ENCODE measurements around the gene REV3L.
A peak's percentile ranks its signal among the peaks of the same experiment; 100 is the strongest.

Gene REV3L

GRCh38 chr6:111483736-111484632, 966 bp upstream of the REV3L start:
- peak overlapping the region; percentile 94 for H3K4me3 ChIP-seq (replicated peaks; ENCODE audit: low read depth, low read length)
- TF ChIP-seq, protein P1, sequence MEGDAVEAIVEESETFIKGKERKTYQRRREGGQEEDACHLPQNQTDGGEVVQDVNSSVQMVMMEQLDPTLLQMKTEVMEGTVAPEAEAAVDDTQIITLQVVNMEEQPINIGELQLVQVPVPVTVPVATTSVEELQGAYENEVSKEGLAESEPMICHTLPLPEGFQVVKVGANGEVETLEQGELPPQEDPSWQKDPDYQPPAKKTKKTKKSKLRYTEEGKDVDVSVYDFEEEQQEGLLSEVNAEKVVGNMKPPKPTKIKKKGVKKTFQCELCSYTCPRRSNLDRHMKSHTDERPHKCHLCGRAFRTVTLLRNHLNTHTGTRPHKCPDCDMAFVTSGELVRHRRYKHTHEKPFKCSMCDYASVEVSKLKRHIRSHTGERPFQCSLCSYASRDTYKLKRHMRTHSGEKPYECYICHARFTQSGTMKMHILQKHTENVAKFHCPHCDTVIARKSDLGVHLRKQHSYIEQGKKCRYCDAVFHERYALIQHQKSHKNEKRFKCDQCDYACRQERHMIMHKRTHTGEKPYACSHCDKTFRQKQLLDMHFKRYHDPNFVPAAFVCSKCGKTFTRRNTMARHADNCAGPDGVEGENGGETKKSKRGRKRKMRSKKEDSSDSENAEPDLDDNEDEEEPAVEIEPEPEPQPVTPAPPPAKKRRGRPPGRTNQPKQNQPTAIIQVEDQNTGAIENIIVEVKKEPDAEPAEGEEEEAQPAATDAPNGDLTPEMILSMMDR (IDR thresholded peaks at IDR 0.05; ENCODE audit: insufficient read depth, low read length, poor library complexity, severe bottlenecking): no peak
- peak; percentile 96 for DNase-seq (ENCODE audit: extremely low read depth, insufficient read length)

GRCh38 chr6:111482188-111482958, 645 bp downstream of the REV3L start:
- TF ChIP-seq, protein P1 (IDR thresholded peaks at IDR 0.05; ENCODE audit: insufficient read depth, low read length, poor library complexity, severe bottlenecking): no peak
- peak overlapping the region; percentile 94 for H3K4me3 ChIP-seq (replicated peaks; ENCODE audit: low read depth, low read length)

More at GRCh38 chr6:111483736-111484632, 966 bp upstream of the REV3L start:
- H3K27me3 ChIP-seq (replicated peaks; ENCODE audit: control insufficient read depth, insufficient read depth, low read length): no peaks in the 10 kb centered on the region
- H3K36me3 ChIP-seq (ENCODE audit: control insufficient read depth, insufficient read depth, low read length): no peaks in the 10 kb centered on the region; the same call in 1 of the 2 replicates

DNA sequence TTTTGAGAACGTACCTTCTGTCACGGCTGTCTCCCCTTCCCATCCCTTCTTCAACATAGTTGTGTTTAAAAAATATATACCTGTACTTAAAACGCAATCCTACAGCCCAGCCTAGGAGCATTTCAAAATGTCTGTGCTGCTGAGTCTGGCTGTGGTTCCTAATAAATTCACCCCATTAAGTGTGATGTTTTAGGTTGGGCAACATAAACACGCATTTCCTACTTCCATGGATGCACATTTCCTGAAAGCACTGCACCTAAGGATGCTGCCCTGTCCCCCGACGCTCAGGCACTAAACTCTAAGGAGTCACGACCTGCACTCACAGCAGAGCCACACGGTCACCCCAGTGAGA, 1.2 kb downstream of the REV3L start:
- Histone ChIP-seq H3K4me3 (replicated peaks; ENCODE audit: low read depth, low read length) (peak overlapping the region; percentile 94), H3K36me3 (ENCODE audit: control insufficient read depth, insufficient read depth, low read length) (no peaks in the 10 kb centered on the region; the same call in 1 of the 2 replicates), H3K27me3 (replicated peaks; ENCODE audit: control insufficient read depth, insufficient read depth, low read length) (no peaks in the 10 kb centered on the region)
- DNase-seq (ENCODE audit: extremely low read depth, insufficient read length): no peak
- TF ChIP-seq, protein P1 (IDR thresholded peaks at IDR 0.05; ENCODE audit: insufficient read depth, low read length, poor library complexity, severe bottlenecking): no peak

More at GRCh38 chr6:111482188-111482958, 645 bp downstream of the REV3L start:
- peak; percentile 76 for DNase-seq (ENCODE audit: extremely low read depth, insufficient read length)
- H3K27me3 ChIP-seq (replicated peaks; ENCODE audit: control insufficient read depth, insufficient read depth, low read length): no peaks in the 10 kb centered on the region
- H3K36me3 ChIP-seq (ENCODE audit: control insufficient read depth, insufficient read depth, low read length): no peaks in the 10 kb centered on the region; the same call in 1 of the 2 replicates

GRCh38 chr6:111480988-111481822, 1.8 kb downstream of the REV3L start:
- Histone ChIP-seq H3K4me3 (replicated peaks; ENCODE audit: low read depth, low read length) (peak overlapping the region; percentile 94), H3K27me3 (replicated peaks; ENCODE audit: control insufficient read depth, insufficient read depth, low read length) (no peaks in the 10 kb centered on the region), H3K36me3 (ENCODE audit: control insufficient read depth, insufficient read depth, low read length) (no peaks in the 10 kb centered on the region; the same call in 1 of the 2 replicates)
- no peak for DNase-seq (ENCODE audit: extremely low read depth, insufficient read length)
- TF ChIP-seq, protein P1 (IDR thresholded peaks at IDR 0.05; ENCODE audit: insufficient read depth, low read length, poor library complexity, severe bottlenecking): no peak

DNA sequence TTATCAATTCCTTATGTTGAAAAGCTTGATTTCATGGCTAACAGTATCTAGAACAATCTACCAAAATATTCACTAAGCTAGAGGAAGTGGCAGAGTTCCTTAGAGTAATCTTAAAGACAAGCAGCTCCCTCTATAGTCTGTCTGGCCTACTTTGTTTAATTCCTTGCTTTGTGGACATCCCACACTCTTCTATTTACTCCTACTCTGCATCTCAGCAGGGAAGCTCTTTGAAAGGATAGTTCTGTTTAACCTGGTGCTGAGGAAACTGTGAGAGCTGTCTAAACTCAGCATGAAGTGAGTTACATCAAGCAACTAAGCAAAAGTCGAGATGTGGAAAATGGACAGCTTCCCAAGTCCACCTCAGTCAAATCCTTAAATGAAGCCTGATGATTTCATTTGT, 4.3 kb downstream of the REV3L start:
- Histone ChIP-seq H3K4me3 (replicated peaks; ENCODE audit: low read depth, low read length) (no peak overlapping the region), H3K27me3 (replicated peaks; ENCODE audit: control insufficient read depth, insufficient read depth, low read length) (no peaks in the 10 kb centered on the region), H3K36me3 (ENCODE audit: control insufficient read depth, insufficient read depth, low read length) (no peaks in the 10 kb centered on the region; the same call in 1 of the 2 replicates)
- DNase-seq (ENCODE audit: extremely low read depth, insufficient read length): peak; percentile 33
- TF ChIP-seq, protein P1 (IDR thresholded peaks at IDR 0.05; ENCODE audit: insufficient read depth, low read length, poor library complexity, severe bottlenecking): peak; percentile 50
